GM23338 (cell line): ENCODE data around the gene LMLN.

Experiments used
- CREB1 ChIP-seq: fragments of 250-450 bp; sonication (Bioruptor Pico); IDR thresholded peaks from 2 replicates; pipeline ENCODE4 v1.5.0; 2020; ENCODE audit warnings: low read depth, mild to moderate bottlenecking, moderate library complexity
- CTCF ChIP-seq, 2 experiments: fragments of 200-600 bp in 1 of 2; sonication (generic) in 1 of 2; conservative IDR thresholded peaks; 2 replicates each; pipeline versions ENCODE4 v1.5.1 to v1.6.1; 2016 to 2017; ENCODE audit warnings: antibody characterized with exemption in 2 of 2, low read depth in 2 of 2, mild to moderate bottlenecking in 2 of 2, moderate library complexity in 1 of 2
- ETS1 ChIP-seq: IDR thresholded peaks from 2 replicates; pipeline ENCODE4 v1.6.1; 2016; ENCODE audit warnings: antibody characterized with exemption
- EZH2 ChIP-seq: fragments of 200-600 bp; sonication (generic); IDR thresholded peaks from one replicate; pipeline ENCODE4 v1.8.0; 2017; ENCODE audit warnings: antibody characterized with exemption, mild to moderate bottlenecking, low read depth; ENCODE audit not compliant: unreplicated experiment
- EZH2phosphoT487 ChIP-seq: fragments of 200-600 bp; sonication (generic); IDR thresholded peaks from one replicate; pipeline ENCODE4 v1.8.1; 2018; ENCODE audit warnings: antibody characterized with exemption; ENCODE audit not compliant: unreplicated experiment
- JUNB ChIP-seq: IDR thresholded peaks from one replicate; pipeline ENCODE4 v1.6.1; 2016; ENCODE audit warnings: antibody characterized with exemption; ENCODE audit not compliant: unreplicated experiment
- NANOG ChIP-seq: IDR thresholded peaks from 2 replicates; pipeline ENCODE4 v1.6.1; 2016; ENCODE audit warnings: antibody characterized with exemption, borderline replicate concordance
- POLR2AphosphoS5 ChIP-seq: IDR thresholded peaks from 2 replicates; pipeline ENCODE4 v1.6.1; 2016; ENCODE audit warnings: antibody characterized with exemption, low read depth
- REST ChIP-seq: IDR thresholded peaks from one replicate; pipeline ENCODE4 v1.6.1; 2018; ENCODE audit warnings: antibody characterized with exemption; ENCODE audit not compliant: unreplicated experiment
- STAT1 ChIP-seq: IDR thresholded peaks from one replicate; pipeline ENCODE4 v1.6.1; 2016; ENCODE audit warnings: antibody characterized with exemption; ENCODE audit not compliant: unreplicated experiment
- ZNF114 ChIP-seq: fragments of 250-450 bp; sonication (Bioruptor Pico); IDR thresholded peaks from 2 replicates; pipeline ENCODE4 v1.5.0; 2020; ENCODE audit warnings: mild to moderate bottlenecking, moderate library complexity
- ZNF331 ChIP-seq: fragments of 250-450 bp; sonication (Bioruptor Pico); IDR thresholded peaks from 2 replicates; pipeline ENCODE4 v1.5.0; 2020; ENCODE audit warnings: low read depth, mild to moderate bottlenecking, moderate library complexity

- TF ChIP-seq CTCF (conservative IDR thresholded peaks at IDR 0.05; ENCODE audit: low read depth in 2 of 2) (no peak), JUNB (no peak), POLR2AphosphoS5 (no peak), ZNF331 (no peak), CREB1 (CRISPR knock-in tag) (no peak), EZH2 (no peak), ZNF114 (no peak), STAT1 (no peak), REST (no peak), NANOG (no peak), EZH2phosphoT487 (no peak), ETS1 (no peak)
Measured at GRCh38 chr3:197983076-197983475, 23.1 kb downstream of the LMLN start.
